ENCODE measurements around the gene DEFB124.
"Not testable (repeated sequence)": the region's sequence is repeated elsewhere in the genome, so short reads cannot be mapped to it uniquely, and the experiment has no call there.

Gene DEFB124

DNA sequence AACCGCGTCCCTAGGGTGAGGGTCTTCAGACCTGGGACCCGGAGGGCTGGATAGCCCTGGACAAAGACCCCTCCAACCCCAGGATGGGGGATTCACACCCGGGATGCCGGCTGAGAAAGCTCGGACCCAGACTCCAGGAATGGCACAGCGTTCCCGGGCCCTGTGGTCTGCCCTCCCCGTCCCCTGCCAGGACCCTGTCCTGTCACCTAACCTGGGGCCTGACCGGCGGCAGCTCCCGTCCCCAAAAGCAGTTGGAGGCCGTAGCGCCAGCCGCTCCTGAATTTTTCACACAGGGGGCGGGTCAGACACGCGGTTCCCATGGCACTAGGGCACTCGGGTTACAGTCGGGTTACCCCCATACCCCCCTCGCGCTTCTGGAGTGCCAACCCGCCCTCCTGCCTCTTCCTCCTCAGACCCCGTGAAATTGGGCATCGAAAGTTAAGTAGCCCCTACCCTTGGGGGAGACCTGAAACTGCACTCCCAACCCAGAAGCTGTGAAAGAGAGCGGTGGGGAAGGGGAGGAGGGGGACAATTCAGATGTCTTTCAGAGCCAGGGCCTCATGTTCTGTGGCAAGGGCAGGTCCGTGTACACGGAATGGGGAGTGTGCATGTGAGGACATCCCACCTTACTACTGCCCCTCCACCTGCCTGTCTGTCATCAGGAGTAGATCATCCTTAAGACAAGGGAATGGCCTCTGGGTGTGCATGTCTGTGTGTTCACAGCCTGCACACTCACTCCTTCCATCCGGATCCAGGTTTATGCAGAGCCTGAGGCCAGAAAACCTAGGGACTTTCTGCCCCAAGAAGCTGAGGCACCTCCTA lies 756 bp upstream of the DEFB124 start:
- no peak for DNase-seq (ENCODE audit: low spot score)
- in situ Hi-C loops (cut with MboI; ENCODE audit: low pct_unique_long_range_greater_than_20kb, low sequenced_read_pairs, unreplicated experiment), result no loop called here
- TF ChIP-seq, protein P1, sequence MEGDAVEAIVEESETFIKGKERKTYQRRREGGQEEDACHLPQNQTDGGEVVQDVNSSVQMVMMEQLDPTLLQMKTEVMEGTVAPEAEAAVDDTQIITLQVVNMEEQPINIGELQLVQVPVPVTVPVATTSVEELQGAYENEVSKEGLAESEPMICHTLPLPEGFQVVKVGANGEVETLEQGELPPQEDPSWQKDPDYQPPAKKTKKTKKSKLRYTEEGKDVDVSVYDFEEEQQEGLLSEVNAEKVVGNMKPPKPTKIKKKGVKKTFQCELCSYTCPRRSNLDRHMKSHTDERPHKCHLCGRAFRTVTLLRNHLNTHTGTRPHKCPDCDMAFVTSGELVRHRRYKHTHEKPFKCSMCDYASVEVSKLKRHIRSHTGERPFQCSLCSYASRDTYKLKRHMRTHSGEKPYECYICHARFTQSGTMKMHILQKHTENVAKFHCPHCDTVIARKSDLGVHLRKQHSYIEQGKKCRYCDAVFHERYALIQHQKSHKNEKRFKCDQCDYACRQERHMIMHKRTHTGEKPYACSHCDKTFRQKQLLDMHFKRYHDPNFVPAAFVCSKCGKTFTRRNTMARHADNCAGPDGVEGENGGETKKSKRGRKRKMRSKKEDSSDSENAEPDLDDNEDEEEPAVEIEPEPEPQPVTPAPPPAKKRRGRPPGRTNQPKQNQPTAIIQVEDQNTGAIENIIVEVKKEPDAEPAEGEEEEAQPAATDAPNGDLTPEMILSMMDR (IDR thresholded peaks at IDR 0.05; ENCODE audit: extremely low read depth, insufficient read depth, missing control alignments), result no peak

DNA sequence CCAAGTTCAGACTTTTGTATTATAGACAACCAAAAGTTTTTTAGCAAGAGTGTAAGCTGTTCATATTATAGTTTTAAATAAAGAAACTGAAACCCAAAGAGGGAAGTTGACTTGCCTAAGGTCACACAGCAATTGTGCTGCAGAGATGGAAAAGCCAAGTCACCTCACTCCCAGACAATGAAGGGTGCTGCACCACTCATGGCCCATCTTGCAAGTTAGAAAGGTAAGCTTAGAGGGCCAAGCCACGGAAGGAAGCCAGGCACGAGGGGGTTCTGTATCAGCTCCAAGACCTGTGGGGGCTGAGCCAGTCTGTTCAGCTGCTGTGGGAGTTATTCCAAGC lies 860 bp downstream of the DEFB124 start:
- no peak for DNase-seq (ENCODE audit: low spot score)
- in situ Hi-C loops (cut with MboI; ENCODE audit: low pct_unique_long_range_greater_than_20kb, low sequenced_read_pairs, unreplicated experiment), result no loop called here
- TF ChIP-seq, protein P1 (IDR thresholded peaks at IDR 0.05; ENCODE audit: extremely low read depth, insufficient read depth, missing control alignments), result no peak

- TF ChIP-seq, protein P1 (IDR thresholded peaks at IDR 0.05; ENCODE audit: extremely low read depth, insufficient read depth, missing control alignments), result no peak
- DNase-seq (ENCODE audit: low spot score), result no peak
- in situ Hi-C loops (cut with MboI; ENCODE audit: low pct_unique_long_range_greater_than_20kb, low sequenced_read_pairs, unreplicated experiment), result no loop called here
These were observed 1.4 kb downstream of the DEFB124 start for GRCh38 chr20:31473331-31474096.

- in situ Hi-C loops (cut with MboI; ENCODE audit: low pct_unique_long_range_greater_than_20kb, low sequenced_read_pairs, unreplicated experiment), result no loop called here
- TF ChIP-seq, protein P1 (IDR thresholded peaks at IDR 0.05; ENCODE audit: extremely low read depth, insufficient read depth, missing control alignments), result no peak
- DNase-seq (ENCODE audit: low spot score), result no peak
These were observed 2.3 kb downstream of the DEFB124 start for GRCh38 chr20:31472395-31473330.

DNA sequence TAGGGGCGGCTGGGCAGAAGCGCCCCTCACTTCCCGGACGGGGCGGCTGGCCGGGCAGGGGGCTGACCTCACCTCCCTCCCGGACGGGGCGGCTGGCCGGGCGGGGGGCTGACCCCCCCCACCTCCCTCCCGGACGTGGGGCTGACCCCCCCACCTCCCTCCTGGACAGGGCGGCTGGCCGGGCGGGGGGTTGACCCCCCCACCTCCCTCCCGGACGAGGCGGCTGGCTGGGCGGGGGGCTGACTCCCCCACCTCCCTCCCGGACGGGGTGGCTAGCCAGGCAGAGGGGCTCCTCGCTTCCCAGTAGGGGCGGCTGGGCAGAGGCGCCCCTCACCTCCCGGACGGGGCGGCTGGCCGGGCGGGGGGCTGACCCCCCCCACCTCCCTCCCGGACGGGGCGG lies 4.0 kb downstream of the DEFB124 start:
- in situ Hi-C loops (cut with MboI; ENCODE audit: low pct_unique_long_range_greater_than_20kb, low sequenced_read_pairs, unreplicated experiment); DNase-seq (ENCODE audit: low spot score): not testable (repeated sequence)

DNA sequence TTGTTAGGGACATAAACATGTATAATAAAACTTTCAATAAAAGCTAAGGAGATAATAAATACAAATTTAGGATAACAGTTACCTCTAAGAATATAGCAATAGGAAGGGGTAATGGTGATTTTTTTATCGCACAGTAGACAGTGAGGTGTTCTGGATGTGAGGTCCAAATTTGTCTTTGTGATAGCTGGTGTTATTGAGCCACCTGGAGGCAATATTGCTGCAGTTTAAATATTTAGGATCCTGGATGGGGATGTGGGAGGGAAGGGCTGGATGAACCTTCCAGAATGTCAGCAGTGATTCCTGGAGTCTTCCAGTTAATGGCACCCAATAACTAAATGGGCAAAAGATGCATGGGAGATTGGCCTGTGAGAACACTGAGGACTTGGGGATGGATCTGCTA lies 20.6 kb downstream of the DEFB124 start:
- TF ChIP-seq, protein P1 (IDR thresholded peaks at IDR 0.05; ENCODE audit: extremely low read depth, insufficient read depth, missing control alignments), result no peak
- DNase-seq (ENCODE audit: low spot score), result no peak
- in situ Hi-C loops (cut with MboI; ENCODE audit: low pct_unique_long_range_greater_than_20kb, low sequenced_read_pairs, unreplicated experiment), result loop anchor here (10.0 kb wide), 1 partner anchor 50 kb away; no protein-coding TSS in a partner anchor
